HEK293T (cell line): ENCODE data around the gene INSIG2.

ENCODE experiments used
- CTBP1 ChIP-seq: fragments of 450-650 bp; IDR thresholded peaks from 2 replicates; pipeline ENCODE4 v1.6.1; 2016; ENCODE audit warnings: borderline replicate concordance
- ELF4 ChIP-seq: fragments of 450-650 bp; IDR thresholded peaks from 2 replicates; pipeline ENCODE4 v1.6.1; 2017; ENCODE audit warnings: antibody characterized with exemption
- FOXA1 ChIP-seq: fragments of 450-650 bp; IDR thresholded peaks from 2 replicates; pipeline ENCODE4 v1.6.1; 2016; ENCODE audit warnings: mild to moderate bottlenecking
- FOXK2 ChIP-seq: fragments of 450-650 bp; IDR thresholded peaks from 2 replicates; pipeline ENCODE4 v1.6.1; 2016; ENCODE audit warnings: mild to moderate bottlenecking
- FOXM1 ChIP-seq: fragments of 450-650 bp; IDR thresholded peaks from 2 replicates; pipeline ENCODE4 v1.6.1; 2017; ENCODE audit warnings: mild to moderate bottlenecking, borderline replicate concordance
- L3MBTL2 ChIP-seq: fragments of 450-650 bp; conservative IDR thresholded peaks from 2 replicates; pipeline ENCODE4 v1.6.1; 2016; ENCODE audit warnings: mild to moderate bottlenecking
- LEF1 ChIP-seq: fragments of 450-650 bp; IDR thresholded peaks from 2 replicates; pipeline ENCODE4 v1.6.1; 2017; ENCODE audit warnings: mild to moderate bottlenecking, borderline replicate concordance
- NFRKB ChIP-seq: fragments of 450-650 bp; IDR thresholded peaks from 2 replicates; pipeline ENCODE4 v1.6.1; 2016; ENCODE audit warnings: mild to moderate bottlenecking, moderate library complexity
- SP1 ChIP-seq: fragments of 450-650 bp; IDR thresholded peaks from 2 replicates; pipeline ENCODE4 v1.6.1; 2017
- SUZ12 ChIP-seq: fragments of 450-650 bp; IDR thresholded peaks from 2 replicates; pipeline ENCODE4 v1.6.1; 2016; ENCODE audit warnings: mild to moderate bottlenecking
- TARDBP ChIP-seq: fragments of 450-650 bp; IDR thresholded peaks from 2 replicates; pipeline ENCODE4 v1.6.1; 2016
- TF ChIP-seq, protein P1 (sequence below): fragments of 450-650 bp; IDR thresholded peaks from 2 replicates; pipeline ENCODE4 v1.6.1; 2016

DNA sequence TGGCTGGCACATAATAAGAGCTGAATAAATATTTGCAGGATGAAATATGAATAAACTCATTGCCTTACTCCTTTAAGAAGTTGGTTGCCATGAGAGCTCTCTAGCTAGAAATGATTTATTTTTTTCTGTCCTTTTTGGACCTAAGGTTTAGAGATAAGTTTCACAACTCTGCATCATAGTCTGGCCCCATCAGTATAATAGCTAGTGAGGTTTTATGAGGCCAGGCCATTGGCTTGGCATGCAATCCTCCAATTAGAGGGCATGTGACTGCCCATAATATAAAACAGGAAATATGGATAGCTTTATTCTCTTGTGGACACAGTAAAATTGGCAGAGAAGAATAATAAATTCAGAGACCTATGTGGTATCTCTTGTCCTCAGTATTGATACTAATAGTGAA, 26.2 kb upstream of the INSIG2 start:
- no peak for TF ChIP-seq TARDBP
- TF ChIP-seq FOXM1, result no peak
- no peak for TF ChIP-seq SP1
- no peak for TF ChIP-seq L3MBTL2
- no peak for TF ChIP-seq SUZ12
- no peak for TF ChIP-seq NFRKB
- TF ChIP-seq ELF4, result no peak
- TF ChIP-seq FOXA1, result no peak
- no peak for TF ChIP-seq LEF1
- TF ChIP-seq, protein P1, sequence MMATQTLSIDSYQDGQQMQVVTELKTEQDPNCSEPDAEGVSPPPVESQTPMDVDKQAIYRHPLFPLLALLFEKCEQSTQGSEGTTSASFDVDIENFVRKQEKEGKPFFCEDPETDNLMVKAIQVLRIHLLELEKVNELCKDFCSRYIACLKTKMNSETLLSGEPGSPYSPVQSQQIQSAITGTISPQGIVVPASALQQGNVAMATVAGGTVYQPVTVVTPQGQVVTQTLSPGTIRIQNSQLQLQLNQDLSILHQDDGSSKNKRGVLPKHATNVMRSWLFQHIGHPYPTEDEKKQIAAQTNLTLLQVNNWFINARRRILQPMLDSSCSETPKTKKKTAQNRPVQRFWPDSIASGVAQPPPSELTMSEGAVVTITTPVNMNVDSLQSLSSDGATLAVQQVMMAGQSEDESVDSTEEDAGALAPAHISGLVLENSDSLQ, result no peak
- TF ChIP-seq FOXK2, result no peak
- TF ChIP-seq CTBP1, result no peak
